IMR-90 (cell line): Measurements from ENCODE around the gene SPINT2. TPM values are rescaled to one million over a fixed set of nuclear protein-coding genes. Genes with fewer than 3 reads are reported as not detected.

ENCODE experiments used
- ATAC-seq: fragments of 200-7000 bp; cut with Tn5 transposase; 2 replicates; pipeline ENCODE4 v1.9.1; 2020; ENCODE audit warnings: low read depth, mild to moderate bottlenecking, moderate library complexity
- BruUV-seq: library from RNA; stranded (reverse); fragments of 400-500 nt; replicated peaks from 2 replicates; lab custom pipeline; 2021; lab: Mats Ljungman, UMichigan
- CTCF ChIA-PET: fragments of 300-600 bp; formaldehyde crosslinking; extraction: SDS; loops from one replicate; lab custom pipeline; 2021; ENCODE audit warnings: antibody characterized with exemption; lab: Yijun Ruan, JAX
- POLR2A ChIA-PET: fragments of 300-600 bp; sonication (Branson Sonifier 250); formaldehyde crosslinking; loops from one replicate; lab custom pipeline; 2022; ENCODE audit warnings: antibody characterized with exemption; ENCODE audit not compliant: unreplicated experiment; lab: Charles Lee
- DNase-seq: peaks from one replicate; pipeline ENCODE4 v3.0.0; 2013
- H2AFZ ChIP-seq: replicated peaks from 2 replicates; pipeline ENCODE3; 2013; ENCODE audit warnings: low read length, mild to moderate bottlenecking; ENCODE audit not compliant: poor library complexity
- H2AK5ac ChIP-seq: 2 replicates; pipeline ENCODE4 v1.6.1; 2013; ENCODE audit warnings: low read depth, low read length, inconsistent platforms
- H2AK9ac ChIP-seq: replicated peaks from 2 replicates; pipeline ENCODE3; 2013; ENCODE audit warnings: mild to moderate bottlenecking, low read depth, low read length, moderate library complexity; ENCODE audit not compliant: poor library complexity
- H2BK120ac ChIP-seq: 2 replicates; pipeline ENCODE4 v1.6.1; 2013; ENCODE audit warnings: low read depth, low read length, inconsistent platforms
- H2BK15ac ChIP-seq: 3 replicates; pipeline ENCODE4 v1.6.1; 2013; ENCODE audit warnings: low read depth, low read length, inconsistent platforms
- H2BK20ac ChIP-seq: 2 replicates; pipeline ENCODE4 v1.6.1; 2013; ENCODE audit warnings: low read depth, mild to moderate bottlenecking, inconsistent platforms, low read length, moderate library complexity
- H2BK5ac ChIP-seq: 2 replicates; pipeline ENCODE4 v1.6.1; 2013; ENCODE audit warnings: mild to moderate bottlenecking, low read depth, low read length, inconsistent platforms; ENCODE audit not compliant: poor library complexity, severe bottlenecking
- H3K14ac ChIP-seq: replicated peaks from 2 replicates; pipeline ENCODE4 v1.6.1; 2013; ENCODE audit warnings: low read depth, low read length, inconsistent platforms
- H3K18ac ChIP-seq: 2 replicates; pipeline ENCODE4 v1.6.1; 2013; ENCODE audit warnings: low read depth, low read length, control low read depth
- H3K23ac ChIP-seq: 2 replicates; pipeline ENCODE4 v1.6.1; 2013; ENCODE audit warnings: low read depth, low read length, inconsistent platforms
- H3K27ac ChIP-seq: 2 replicates; pipeline ENCODE4 v1.5.1; 2013; ENCODE audit warnings: mild to moderate bottlenecking, control low read depth, low read length; ENCODE audit not compliant: insufficient read depth
- H3K27me3 ChIP-seq: 2 replicates; pipeline ENCODE4 v1.6.1; 2013; ENCODE audit warnings: low read length; ENCODE audit not compliant: control insufficient read depth, insufficient read depth
- H3K36me3 ChIP-seq: 2 replicates; pipeline ENCODE4 v1.6.1; 2013; ENCODE audit warnings: low read length, mixed read lengths; ENCODE audit not compliant: control insufficient read depth, insufficient read depth
- H3K4ac ChIP-seq: 2 replicates; pipeline ENCODE4 v1.6.1; 2013; ENCODE audit warnings: low read depth, low read length, inconsistent platforms
- H3K4me1 ChIP-seq: 2 replicates; pipeline ENCODE4 v1.6.1; 2013; ENCODE audit warnings: low read length, mixed read lengths; ENCODE audit not compliant: control insufficient read depth, insufficient read depth
- H3K4me2 ChIP-seq: 2 replicates; pipeline ENCODE4 v1.6.1; 2013; ENCODE audit warnings: low read depth, mild to moderate bottlenecking, control low read depth, low read length, moderate library complexity
- H3K4me3 ChIP-seq: 2 replicates; pipeline ENCODE4 v1.5.1; 2013; ENCODE audit warnings: low read depth, mild to moderate bottlenecking, control low read depth, low read length, moderate library complexity; ENCODE audit not compliant: insufficient read depth
- H3K56ac ChIP-seq: 2 replicates; pipeline ENCODE4 v1.6.1; 2013; ENCODE audit warnings: low read length, inconsistent platforms; ENCODE audit not compliant: insufficient read depth; ENCODE audit errors: extremely low read depth
- H3K79me1 ChIP-seq, 2 experiments: 2 replicates each; pipeline ENCODE4 v1.6.1; 2013; ENCODE audit warnings: low read length in 2 of 2, inconsistent platforms in 1 of 2, low read depth in 1 of 2
- H3K9ac ChIP-seq: 2 replicates; pipeline ENCODE4 v1.6.1; 2013; ENCODE audit warnings: low read depth, low read length, control low read depth
- H3K9me1 ChIP-seq: 2 replicates; pipeline ENCODE4 v1.6.1; 2013; ENCODE audit warnings: low read length, inconsistent platforms; ENCODE audit not compliant: insufficient read depth
- H3K9me3 ChIP-seq: 2 replicates; pipeline ENCODE4 v1.6.1; 2013; ENCODE audit warnings: low read length; ENCODE audit not compliant: control insufficient read depth, insufficient read depth
- H4K20me1 ChIP-seq: 2 replicates; pipeline ENCODE4 v1.6.1; 2013; ENCODE audit warnings: low read length, inconsistent platforms; ENCODE audit not compliant: insufficient read depth
- H4K5ac ChIP-seq: 2 replicates; pipeline ENCODE4 v1.6.1; 2013; ENCODE audit warnings: mild to moderate bottlenecking, low read depth, low read length, control low read depth
- H4K8ac ChIP-seq, 2 experiments: 2 replicates each; pipeline ENCODE4 v1.6.1; 2013; ENCODE audit warnings: low read depth in 2 of 2, low read length in 2 of 2, control low read depth in 1 of 2, inconsistent platforms in 1 of 2
- H4K91ac ChIP-seq: 2 replicates; pipeline ENCODE4 v1.6.1; 2013; ENCODE audit warnings: low read depth, low read length, inconsistent platforms; ENCODE audit not compliant: insufficient read depth
- CHD1 ChIP-seq: IDR thresholded peaks from 2 replicates; pipeline ENCODE4 v1.6.1; 2012; ENCODE audit warnings: low read depth, low read length, improper control_type of control experiment
- CTCF ChIP-seq: conservative IDR thresholded peaks from 2 replicates; pipeline ENCODE4 v1.5.1; 2012; ENCODE audit warnings: mild to moderate bottlenecking, low read depth, low read length, improper control_type of control experiment
- FOS ChIP-seq: fragments of 150-350 bp; IDR thresholded peaks from 2 replicates; pipeline ENCODE4 v1.6.1; 2016; ENCODE audit warnings: low read depth, low read length
- MAFK ChIP-seq: IDR thresholded peaks from 2 replicates; pipeline ENCODE4 v1.6.1; 2012; ENCODE audit warnings: low read depth, low read length, improper control_type of control experiment
- MAZ ChIP-seq: IDR thresholded peaks from 2 replicates; pipeline ENCODE4 v1.6.1; 2012; ENCODE audit warnings: low read depth, mild to moderate bottlenecking, low read length, improper control_type of control experiment, moderate library complexity, borderline replicate concordance
- MXI1 ChIP-seq: IDR thresholded peaks from 2 replicates; pipeline ENCODE4 v1.6.1; 2012; ENCODE audit warnings: low read depth, mild to moderate bottlenecking, low read length, moderate library complexity, borderline replicate concordance
- NFE2L2 ChIP-seq: fragments of 150-350 bp; IDR thresholded peaks from 2 replicates; pipeline ENCODE4 v1.6.1; 2016; ENCODE audit warnings: low read depth, mild to moderate bottlenecking, low read length
- RAD21 ChIP-seq: IDR thresholded peaks from 2 replicates; pipeline ENCODE4 v1.6.1; 2012; ENCODE audit warnings: low read length, improper control_type of control experiment
- RCOR1 ChIP-seq: IDR thresholded peaks from 2 replicates; pipeline ENCODE4 v1.6.1; 2012; ENCODE audit warnings: mild to moderate bottlenecking, low read length, improper control_type of control experiment; ENCODE audit not compliant: insufficient replicate concordance
- RFX5 ChIP-seq: IDR thresholded peaks from 2 replicates; pipeline ENCODE4 v1.8.0; 2012; ENCODE audit warnings: low read depth, mild to moderate bottlenecking, low read length, moderate library complexity
- SMC3 ChIP-seq: fragments of 150-350 bp; IDR thresholded peaks from 2 replicates; pipeline ENCODE4 v1.6.1; 2016; ENCODE audit warnings: low read depth, mild to moderate bottlenecking, antibody characterized with exemption, low read length, moderate library complexity
- USF2 ChIP-seq: fragments of 150-350 bp; IDR thresholded peaks from 2 replicates; pipeline ENCODE4 v1.6.1; 2017; ENCODE audit warnings: mild to moderate bottlenecking, antibody characterized with exemption, low read length, low read depth
- WGBS, 2 experiments: methylation state at CpG; one replicate each; pipeline versions ENCODE4 v1.1.5 to v1.1.7; 2013; ENCODE audit warnings: missing lambda C conversion rate in 2 of 2; ENCODE audit not compliant: insufficient read length in 1 of 2; ENCODE audit errors: extremely low coverage in 2 of 2; 5-methylcytosine and 5-hydroxymethylcytosine counted together
- dilution Hi-C: fragments of 300-500 bp; cut with HindIII; formaldehyde crosslinking; loops from one replicate; pipeline ENCODE4 v1.14.3; 2018; ENCODE audit warnings: low sequenced_read_pairs; ENCODE audit not compliant: unreplicated experiment
- in situ Hi-C: fragments of 300-500 bp; cut with MboI; formaldehyde crosslinking; loops from 3 replicates; pipeline ENCODE4 v1.14.3; 2019; ENCODE audit warnings: low sequenced_read_pairs, inconsistent platforms, mixed read lengths
- intact Hi-C: fragments of 100-400 bp; cut with micrococcal nuclease; formaldehyde crosslinking; loops from 2 replicates; pipeline ENCODE4 v1.10.0; 2022
- polyA plus RNA-seq, 3 experiments: library from polyadenylated mRNA; depleted of rRNA; stranded (reverse); fragments of >200 nt; gene quantifications; 2 replicates each; pipeline ENCODE4 v1.2.3, GENCODE V29; 2012; ENCODE audit warnings: low replicate concordance in 1 of 3
- total RNA-seq: library from RNA; depleted of rRNA; stranded (reverse); fragments of >200 nt; gene quantifications from 2 replicates; pipeline ENCODE4 v1.2.3, GENCODE V29; 2012

Gene SPINT2
- total and polyA plus RNA-seq, 2 of the 4 experiments (the other 2 are of a cell fraction): 0.54 to 1.2 TPM

- DNase-seq: no peak
- ATAC-seq: no peak
- Histone ChIP-seq H4K20me1 (peaks cover 4% of the 10 kb centered on the region; the same call in 1 of the 2 replicates), H3K79me1 (peaks cover 13 to 49% of the 10 kb centered on the region in 2 experiments), H3K14ac (no peak overlapping the region), H3K4ac (no peak overlapping the region), H2AFZ (no peak overlapping the region), H3K4me1 (no peaks in the 10 kb centered on the region), H2BK15ac (no peak overlapping the region), H3K23ac (no peak overlapping the region), H3K27me3 (no peaks in the 10 kb centered on the region), H3K27ac (no peak overlapping the region), H3K56ac (no peak overlapping the region), H3K36me3 (peaks cover 20% of the 10 kb centered on the region), H3K9me1 (no peaks in the 10 kb centered on the region), H3K9me3 (no peaks in the 10 kb centered on the region), H4K91ac (no peak overlapping the region), H3K4me3 (no peak overlapping the region), H2AK9ac (no peak overlapping the region), H2BK120ac (no peak overlapping the region), H3K18ac (no peak overlapping the region), H2BK20ac (no peak overlapping the region), H3K9ac (no peak overlapping the region), H4K5ac (no peak overlapping the region), H2AK5ac (no peak overlapping the region), H2BK5ac (no peak overlapping the region), H3K4me2 (no peak overlapping the region), H4K8ac (no peak overlapping the region)
- BruUV-seq: no TSS peak
- TF ChIP-seq FOS: no peak
- TF ChIP-seq CHD1: no peak
- TF ChIP-seq MXI1: no peak
- no peak for TF ChIP-seq NFE2L2
- no peak for TF ChIP-seq SMC3
- no peak for TF ChIP-seq RAD21
- TF ChIP-seq USF2: no peak
- TF ChIP-seq MAZ: no peak
- TF ChIP-seq MAFK: no peak
- no peak for TF ChIP-seq RFX5
- no peak for TF ChIP-seq RCOR1
- no peak for TF ChIP-seq CTCF
- dilution Hi-C loops (no loop called here), in situ Hi-C loops (no loop called here), intact Hi-C loops (no loop called here)
- POLR2A ChIA-PET: no interaction called here
- WGBS, 2 experiments: no CpG with 5 or more reads among the region's 6 CpGs
- CTCF ChIA-PET: interaction anchor here (0.6 kb wide), 1 partner anchor 54 kb away, joined by 4 read pairs; no protein-coding TSS in a partner anchor
These were observed 46.6 kb downstream of the SPINT2 start for GRCh38 chr19:38310986-38311385.
